Muscle layer of colon (tissue), 2 donors: ENCODE data around the gene ODF2.
"Not testable (repeated sequence)": the region's sequence is repeated elsewhere in the genome, so short reads cannot be mapped to it uniquely, and the experiment has no call there.

Source experiments
- H3K27ac ChIP-seq: one replicate; pipeline ENCODE4 v1.7.0; 2013; ENCODE audit warnings: low read depth, mild to moderate bottlenecking, low read length, moderate library complexity
- H3K27me3 ChIP-seq, 2 donors: one replicate each; pipeline ENCODE4 v1.7.0; 2013; ENCODE audit warnings: low read length in 2 of 2, mild to moderate bottlenecking in 2 of 2; ENCODE audit not compliant: insufficient read depth in 2 of 2, control insufficient read depth in 1 of 2
- H3K36me3 ChIP-seq: one replicate; pipeline ENCODE4 v1.7.0; 2013; ENCODE audit warnings: mild to moderate bottlenecking, low read length; ENCODE audit not compliant: insufficient read depth
- H3K4me1 ChIP-seq: one replicate; pipeline ENCODE4 v1.7.0; 2013; ENCODE audit warnings: mild to moderate bottlenecking, low read length; ENCODE audit not compliant: insufficient read depth
- H3K4me3 ChIP-seq, 2 donors: one replicate each; pipeline ENCODE4 v1.7.0; 2013; ENCODE audit warnings: low read length in 2 of 2, low read depth in 1 of 2, mild to moderate bottlenecking in 1 of 2, moderate library complexity in 1 of 2
- H3K9ac ChIP-seq: one replicate; pipeline ENCODE4 v1.7.0; 2013; ENCODE audit warnings: low read length
- H3K9me3 ChIP-seq: one replicate; pipeline ENCODE4 v1.7.0; 2013; ENCODE audit warnings: mild to moderate bottlenecking, low read length
- donor health status: abdominal sarcoma.
- donor health status: Adenocarcinoma of cecum.

The ODF2 gene

GRCh38 chr9:128416432-128417019, 39.3 kb upstream of the ODF2 start:
- no peak overlapping the region for H3K4me3 ChIP-seq
- H3K27ac ChIP-seq: no peak overlapping the region
- peaks cover 0 to 8% of the 10 kb centered on the region in 2 donors for H3K27me3 ChIP-seq
- H3K9me3 ChIP-seq: no peaks in the 10 kb centered on the region
- H3K4me1 ChIP-seq: peaks cover 15% of the 10 kb centered on the region
- H3K36me3 ChIP-seq: no peaks in the 10 kb centered on the region
- no peak overlapping the region for H3K9ac ChIP-seq

GRCh38 chr9:128419061-128419925, 36.5 kb upstream of the ODF2 start:
- H3K9ac ChIP-seq: no peak overlapping the region
- peak overlapping the region; percentile 68 to 71 for H3K4me3 ChIP-seq

GRCh38 chr9:128420060-128420650, 35.7 kb upstream of the ODF2 start:
- Histone ChIP-seq H3K27ac (peak overlapping the region; percentile 75), H3K4me1 (peaks cover 20% of the 10 kb centered on the region), H3K4me3 (peak overlapping the region; percentile 68 to 71), H3K36me3 (peaks cover 8% of the 10 kb centered on the region), H3K9me3 (no peaks in the 10 kb centered on the region), H3K9ac (no peak overlapping the region), H3K27me3 (peaks cover 0 to 3% of the 10 kb centered on the region in 2 donors)

More at GRCh38 chr9:128419061-128419925, 36.5 kb upstream of the ODF2 start:
- Histone ChIP-seq H3K27ac (no peak overlapping the region), H3K36me3 (peaks cover 6% of the 10 kb centered on the region), H3K27me3 (peaks cover 0 to 8% of the 10 kb centered on the region in 2 donors), H3K9me3 (no peaks in the 10 kb centered on the region), H3K4me1 (peaks cover 20% of the 10 kb centered on the region)

DNA sequence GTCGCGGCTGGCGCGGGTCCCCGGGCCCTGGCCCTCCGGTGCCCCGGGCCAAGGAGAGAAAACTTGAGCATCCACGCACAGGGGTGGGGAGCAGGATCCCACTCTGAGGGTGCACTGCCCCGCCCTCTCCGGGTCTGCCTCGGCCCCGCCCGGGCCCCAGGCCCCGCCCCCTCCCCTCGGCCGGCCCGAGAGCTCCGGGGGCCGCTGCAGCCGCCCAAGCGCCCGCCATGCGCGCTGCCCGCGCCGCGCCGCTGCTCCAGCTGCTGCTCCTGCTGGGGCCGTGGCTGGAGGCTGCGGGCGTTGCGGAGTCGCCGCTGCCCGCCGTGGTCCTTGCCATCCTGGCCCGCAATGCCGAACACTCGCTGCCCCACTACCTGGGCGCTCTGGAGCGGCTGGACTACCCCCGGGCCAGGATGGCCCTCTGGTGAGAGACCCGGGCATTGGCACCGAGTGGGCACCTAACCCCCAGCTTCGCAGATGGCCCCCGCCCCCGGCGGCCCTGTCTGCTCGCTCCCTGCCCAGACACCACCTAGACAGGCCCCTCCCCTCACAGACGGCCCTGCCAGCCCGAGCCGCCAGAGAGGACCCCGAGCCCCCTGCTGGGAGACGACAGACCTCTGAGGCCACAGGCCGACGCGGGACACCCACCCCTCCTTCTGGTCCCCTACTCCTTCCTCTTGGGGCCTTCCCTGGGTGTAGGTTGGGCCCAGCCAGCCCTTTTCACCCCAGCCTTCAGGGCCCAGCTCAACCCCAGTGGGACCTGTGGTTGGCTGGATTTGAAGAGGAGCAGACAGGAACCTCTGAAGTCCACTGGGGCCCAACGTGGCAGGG, 34.9 kb upstream of the ODF2 start, which contains the start of gene CERCAM:
Gene CERCAM (plus strand): TSS at position 207 of the 831 bp plus-strand sequence. CDS start 21 bp downstream, at position 228.
- Histone ChIP-seq H3K4me1 (peaks cover 20% of the 10 kb centered on the region), H3K9ac (peak within 1 kb of the TSS; percentile 39), H3K27me3 (no peaks in the 10 kb centered on the region), H3K27ac (peak within 1 kb of the TSS; percentile 75), H3K4me3 (peak within 1 kb of the TSS; percentile 68 to 71), H3K36me3 (peaks cover 8% of the 10 kb centered on the region), H3K9me3 (no peaks in the 10 kb centered on the region)

- Histone ChIP-seq H3K27me3 (no peaks in the 10 kb centered on the region), H3K27ac (peak overlapping the region; percentile 75), H3K36me3 (peaks cover 9% of the 10 kb centered on the region), H3K9ac (peak overlapping the region; percentile 39), H3K4me1 (peaks cover 20% of the 10 kb centered on the region), H3K4me3 (peak overlapping the region; percentile 68 to 71), H3K9me3 (no peaks in the 10 kb centered on the region)
These were observed 34.3 kb upstream of the ODF2 start for GRCh38 chr9:128421482-128421996.

DNA sequence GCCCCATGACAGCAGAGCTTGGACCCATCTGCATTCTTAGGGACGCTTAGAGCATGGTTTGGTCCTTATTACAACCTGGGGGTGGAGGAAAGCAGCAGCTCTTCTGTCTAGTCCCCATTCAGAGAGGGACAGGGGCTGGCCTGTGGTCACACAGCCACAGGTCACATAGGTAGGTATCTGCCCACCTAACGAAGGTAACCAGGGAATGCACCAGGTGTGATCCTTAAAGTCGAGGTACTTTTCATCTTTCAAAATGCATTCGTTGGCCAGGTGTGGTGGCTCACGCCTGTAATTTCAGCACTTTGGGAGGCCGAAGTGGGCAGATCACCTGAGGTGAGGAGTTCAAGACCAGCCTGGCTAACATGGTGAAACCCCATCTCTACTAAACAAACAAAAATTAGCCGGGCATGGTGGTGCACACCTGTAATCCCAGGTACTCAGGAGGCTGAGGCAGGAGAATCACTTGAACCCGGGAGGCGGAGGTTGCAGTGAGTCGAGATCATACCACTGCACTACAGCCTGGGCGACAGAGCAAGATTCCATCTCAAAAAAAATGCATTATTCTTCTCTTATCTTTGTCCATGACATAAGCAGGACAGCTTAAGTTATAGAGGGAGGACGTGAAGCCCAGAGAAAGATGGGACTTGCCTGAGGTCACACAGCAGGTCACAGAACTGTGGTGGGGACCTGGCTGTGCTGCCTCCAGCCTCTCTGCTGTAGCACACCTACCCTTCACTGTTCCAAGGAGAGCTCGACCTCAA, 33.6 kb upstream of the ODF2 start:
- H3K9ac ChIP-seq: peak overlapping the region; percentile 39
- peaks cover 12% of the 10 kb centered on the region for H3K36me3 ChIP-seq
- H3K27me3 ChIP-seq, H3K9me3 ChIP-seq, H3K27ac ChIP-seq: not testable (repeated sequence)
- H3K4me1 ChIP-seq: peaks cover 20% of the 10 kb centered on the region
- H3K4me3 ChIP-seq: peak overlapping the region in 1 of 2 donors; percentile 71

DNA sequence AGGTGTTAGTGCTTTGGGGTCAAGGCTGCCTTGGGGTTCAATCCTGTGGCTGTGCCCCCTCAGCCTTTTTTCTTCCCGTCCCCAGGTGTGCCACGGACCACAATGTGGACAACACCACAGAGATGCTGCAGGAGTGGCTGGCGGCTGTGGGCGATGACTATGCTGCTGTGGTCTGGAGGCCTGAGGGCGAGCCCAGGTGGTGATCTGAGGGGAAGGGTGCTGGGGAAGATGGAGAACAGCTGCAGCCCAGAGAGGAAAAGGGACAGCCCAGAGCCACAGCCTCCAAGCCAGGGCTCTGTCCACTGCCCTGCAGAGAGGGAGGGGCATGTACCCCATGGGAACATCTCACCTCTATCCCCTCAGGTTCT, 33.0 kb upstream of the ODF2 start:
- Histone ChIP-seq H3K4me3 (no peak overlapping the region), H3K9me3 (no peaks in the 10 kb centered on the region), H3K27me3 (no peaks in the 10 kb centered on the region), H3K4me1 (peaks cover 20% of the 10 kb centered on the region), H3K9ac (no peak overlapping the region), H3K27ac (no peak overlapping the region), H3K36me3 (peaks cover 12% of the 10 kb centered on the region)

- H3K4me3 ChIP-seq, H3K27ac ChIP-seq, H3K9me3 ChIP-seq, H3K9ac ChIP-seq, H3K27me3 ChIP-seq: not testable (repeated sequence)
- peaks cover 20% of the 10 kb centered on the region for H3K4me1 ChIP-seq
- peaks cover 12% of the 10 kb centered on the region for H3K36me3 ChIP-seq
These were observed 32.5 kb upstream of the ODF2 start for GRCh38 chr9:128423356-128423755.

DNA sequence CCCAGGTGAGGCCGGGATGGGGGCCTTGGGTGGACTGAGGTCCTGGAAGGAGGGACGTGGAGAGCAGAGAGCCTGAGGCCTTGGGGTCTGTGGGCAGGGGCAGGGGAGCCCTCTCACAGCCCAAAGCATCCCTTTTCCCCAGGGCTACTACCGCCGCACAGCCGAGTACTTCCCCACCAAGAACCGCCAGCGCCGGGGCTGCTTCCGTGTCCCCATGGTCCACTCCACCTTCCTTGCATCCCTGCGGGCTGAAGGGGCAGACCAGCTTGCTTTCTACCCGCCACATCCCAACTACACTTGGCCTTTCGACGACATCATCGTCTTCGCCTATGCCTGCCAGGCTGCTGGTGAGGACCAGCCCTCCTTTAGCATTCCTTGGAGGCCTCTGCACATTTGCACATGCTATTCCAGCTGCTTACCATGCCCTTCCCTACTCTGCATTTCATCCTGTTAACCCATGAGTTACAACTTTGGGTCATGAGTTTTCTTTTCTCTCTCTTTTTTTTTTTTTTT, 31.5 kb upstream of the ODF2 start:
- Histone ChIP-seq H3K9me3 (no peaks in the 10 kb centered on the region), H3K27me3 (no peaks in the 10 kb centered on the region), H3K4me1 (peaks cover 15% of the 10 kb centered on the region), H3K36me3 (peaks cover 16% of the 10 kb centered on the region), H3K27ac (no peak overlapping the region), H3K9ac (no peak overlapping the region), H3K4me3 (no peak overlapping the region)
